ENCODE data around the gene PDXDC1. TPM values are rescaled to one million over a fixed set of nuclear protein-coding genes. Genes with fewer than 3 reads are reported as not detected.

The PDXDC1 gene
- total RNA-seq, 1 donor from 2014 or later, result 68.9 TPM

DNA sequence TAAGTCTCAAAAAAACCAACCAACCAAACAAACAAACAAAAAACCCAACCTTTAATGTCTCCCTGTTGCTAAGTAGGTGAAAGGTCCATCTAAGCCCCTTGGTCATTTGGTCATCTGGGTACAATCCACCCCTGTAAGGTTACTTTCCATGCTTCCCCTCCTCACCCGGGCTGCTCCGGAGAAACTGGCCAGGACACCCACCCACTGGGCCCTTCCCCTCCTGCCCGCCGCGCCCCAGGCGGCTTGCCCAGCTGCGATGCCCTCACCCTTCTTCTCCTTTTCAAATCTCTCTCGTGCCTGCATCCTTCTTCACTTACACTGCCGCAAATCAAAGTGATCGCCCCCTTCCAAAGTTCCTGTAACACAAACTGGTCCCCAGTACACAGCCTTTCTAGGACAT is 79.1 kb downstream of the PDXDC1 start:
- H3K36me3 Mint-ChIP-seq (ENCODE audit: low read depth), result peaks cover 2% of the 10 kb centered on the region
- H3K27me3 Mint-ChIP-seq, result no peaks in the 10 kb centered on the region
- DNase-seq (no peak), ATAC-seq (ENCODE audit: low read depth) (no peak)
- ChIA-PET CTCF (no interaction called here), POLR2A (no interaction called here)
- peaks cover 18% of the 10 kb centered on the region for H3K4me1 Mint-ChIP-seq
- H3K9me3 Mint-ChIP-seq, result no peaks in the 10 kb centered on the region
- TF ChIP-seq, protein P1, sequence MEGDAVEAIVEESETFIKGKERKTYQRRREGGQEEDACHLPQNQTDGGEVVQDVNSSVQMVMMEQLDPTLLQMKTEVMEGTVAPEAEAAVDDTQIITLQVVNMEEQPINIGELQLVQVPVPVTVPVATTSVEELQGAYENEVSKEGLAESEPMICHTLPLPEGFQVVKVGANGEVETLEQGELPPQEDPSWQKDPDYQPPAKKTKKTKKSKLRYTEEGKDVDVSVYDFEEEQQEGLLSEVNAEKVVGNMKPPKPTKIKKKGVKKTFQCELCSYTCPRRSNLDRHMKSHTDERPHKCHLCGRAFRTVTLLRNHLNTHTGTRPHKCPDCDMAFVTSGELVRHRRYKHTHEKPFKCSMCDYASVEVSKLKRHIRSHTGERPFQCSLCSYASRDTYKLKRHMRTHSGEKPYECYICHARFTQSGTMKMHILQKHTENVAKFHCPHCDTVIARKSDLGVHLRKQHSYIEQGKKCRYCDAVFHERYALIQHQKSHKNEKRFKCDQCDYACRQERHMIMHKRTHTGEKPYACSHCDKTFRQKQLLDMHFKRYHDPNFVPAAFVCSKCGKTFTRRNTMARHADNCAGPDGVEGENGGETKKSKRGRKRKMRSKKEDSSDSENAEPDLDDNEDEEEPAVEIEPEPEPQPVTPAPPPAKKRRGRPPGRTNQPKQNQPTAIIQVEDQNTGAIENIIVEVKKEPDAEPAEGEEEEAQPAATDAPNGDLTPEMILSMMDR (IDR thresholded peaks at IDR 0.05), result no peak
- intact Hi-C loops (cut with micrococcal nuclease), result no loop called here
- peak overlapping the region; percentile 28 for H3K4me3 Mint-ChIP-seq
- peak overlapping the region; percentile 51 for H3K27ac Mint-ChIP-seq

DNA sequence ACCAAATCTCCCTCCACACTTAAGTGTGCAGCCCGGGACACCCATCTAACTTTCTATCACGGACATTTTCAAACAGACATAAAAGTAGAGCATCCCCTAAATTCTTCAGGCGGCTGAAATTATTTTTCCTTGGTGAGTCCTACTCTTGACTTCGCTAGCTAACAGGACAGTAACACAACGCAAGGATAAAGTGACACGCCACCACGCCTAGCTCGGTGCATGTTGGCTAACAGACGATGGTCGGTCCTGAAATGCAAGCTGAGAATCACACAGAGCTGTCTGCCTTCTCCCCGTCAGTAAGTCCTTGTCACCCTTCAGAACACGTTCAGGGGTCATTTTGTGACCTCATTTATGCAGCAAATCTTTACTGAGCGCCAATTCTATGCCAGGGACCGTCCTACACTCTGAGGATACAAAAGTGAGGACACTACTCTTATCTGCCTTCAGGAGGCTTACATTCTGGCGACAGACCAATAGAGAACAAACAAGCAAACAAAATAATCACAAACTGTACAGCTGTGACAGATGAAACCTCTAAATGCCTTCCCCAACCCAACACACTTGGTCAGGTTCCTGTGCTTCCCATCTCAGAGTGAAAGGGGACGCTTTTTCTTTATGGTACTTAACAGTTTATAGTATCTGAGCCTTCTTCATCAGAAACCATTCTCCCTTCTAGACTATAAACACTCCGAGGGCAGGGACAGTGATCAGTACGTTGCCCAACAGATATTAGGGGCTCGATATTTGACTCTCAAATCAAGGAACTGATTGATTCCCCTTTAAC is 79.7 kb downstream of the PDXDC1 start:
- peak overlapping the region; percentile 86 for H3K27ac Mint-ChIP-seq
- peaks cover 18% of the 10 kb centered on the region for H3K4me1 Mint-ChIP-seq
- H3K9me3 Mint-ChIP-seq, result no peaks in the 10 kb centered on the region
- intact Hi-C loops (cut with micrococcal nuclease), result no loop called here
- peak overlapping the region; percentile 87 for H3K4me3 Mint-ChIP-seq
- ChIA-PET CTCF (no interaction called here), POLR2A (no interaction called here)
- H3K36me3 Mint-ChIP-seq (ENCODE audit: low read depth), result peaks cover 9% of the 10 kb centered on the region
- ATAC-seq (ENCODE audit: low read depth) (no peak), DNase-seq (no peak)
- TF ChIP-seq, protein P1 (IDR thresholded peaks at IDR 0.05), result no peak
- no peaks in the 10 kb centered on the region for H3K27me3 Mint-ChIP-seq

DNA sequence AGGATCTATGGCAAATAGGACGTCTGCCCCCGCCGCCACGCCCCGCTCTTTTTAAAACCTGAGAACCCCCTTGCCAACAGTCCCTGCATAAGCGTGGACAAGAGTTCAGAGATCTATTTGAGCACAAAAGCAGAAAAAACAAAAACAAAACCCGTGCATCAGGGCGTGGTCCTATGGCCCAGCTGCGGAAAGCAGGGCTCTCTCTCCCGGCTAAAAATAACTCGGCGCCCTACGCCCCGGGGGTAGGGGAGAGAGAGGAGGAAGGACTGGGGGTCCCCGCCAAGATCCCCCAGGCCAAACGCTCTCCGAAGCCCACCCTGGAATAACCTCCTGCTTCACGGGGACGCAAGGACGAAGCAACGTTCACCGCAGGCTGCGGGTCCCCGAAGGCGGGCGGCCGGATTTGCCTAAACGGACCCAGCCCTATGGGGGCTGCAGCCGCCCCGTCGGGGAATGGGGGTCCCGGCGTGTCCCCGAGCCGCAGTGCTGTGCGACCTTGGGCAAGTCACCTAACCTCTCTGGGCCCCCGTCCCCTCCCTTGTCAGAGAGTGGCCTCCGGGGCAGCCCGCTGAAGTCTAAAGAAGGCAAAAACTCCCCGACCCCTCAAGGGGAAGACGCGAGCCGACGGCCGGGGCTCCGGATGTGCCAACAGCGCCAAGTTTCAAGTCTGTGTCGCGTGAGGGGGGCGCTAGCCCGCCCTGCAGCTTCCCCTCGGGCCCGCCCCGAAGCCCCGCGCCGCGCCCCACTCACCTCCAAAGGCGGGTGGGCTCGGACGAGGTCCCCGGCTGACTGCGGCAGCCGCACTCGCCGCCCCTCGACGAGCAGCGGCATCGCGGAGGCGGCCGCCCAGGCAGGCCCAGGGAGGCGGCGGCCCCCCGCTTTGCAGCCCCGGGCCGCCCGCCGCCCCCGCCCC is 80.6 kb downstream of the PDXDC1 start:
- CTCF ChIA-PET, result no interaction called here
- ATAC-seq (ENCODE audit: low read depth) (peak; percentile 73), DNase-seq (no peak)
- no peaks in the 10 kb centered on the region for H3K27me3 Mint-ChIP-seq
- no peaks in the 10 kb centered on the region for H3K9me3 Mint-ChIP-seq
- TF ChIP-seq, protein P1 (IDR thresholded peaks at IDR 0.05), result no peak
- H3K4me1 Mint-ChIP-seq, result peaks cover 18% of the 10 kb centered on the region
- H3K4me3 Mint-ChIP-seq, result peak overlapping the region; percentile 87
- intact Hi-C loops (cut with micrococcal nuclease), result loop anchor here (1.0 to 2.0 kb wide), 2 partner anchors 39 to 80 kb away; partner anchors contain the start of genes PDXDC1 and RRN3
- peak overlapping the region; percentile 86 for H3K27ac Mint-ChIP-seq
- H3K36me3 Mint-ChIP-seq (ENCODE audit: low read depth), result peaks cover 16% of the 10 kb centered on the region
- POLR2A ChIA-PET, result interaction anchor here (0.6 to 2.1 kb wide), 3 partner anchors 80 to 588 kb away, joined by 5 to 6 read pairs (median 6); partner anchors contain the start of genes MARF1 and PDXDC1

DNA sequence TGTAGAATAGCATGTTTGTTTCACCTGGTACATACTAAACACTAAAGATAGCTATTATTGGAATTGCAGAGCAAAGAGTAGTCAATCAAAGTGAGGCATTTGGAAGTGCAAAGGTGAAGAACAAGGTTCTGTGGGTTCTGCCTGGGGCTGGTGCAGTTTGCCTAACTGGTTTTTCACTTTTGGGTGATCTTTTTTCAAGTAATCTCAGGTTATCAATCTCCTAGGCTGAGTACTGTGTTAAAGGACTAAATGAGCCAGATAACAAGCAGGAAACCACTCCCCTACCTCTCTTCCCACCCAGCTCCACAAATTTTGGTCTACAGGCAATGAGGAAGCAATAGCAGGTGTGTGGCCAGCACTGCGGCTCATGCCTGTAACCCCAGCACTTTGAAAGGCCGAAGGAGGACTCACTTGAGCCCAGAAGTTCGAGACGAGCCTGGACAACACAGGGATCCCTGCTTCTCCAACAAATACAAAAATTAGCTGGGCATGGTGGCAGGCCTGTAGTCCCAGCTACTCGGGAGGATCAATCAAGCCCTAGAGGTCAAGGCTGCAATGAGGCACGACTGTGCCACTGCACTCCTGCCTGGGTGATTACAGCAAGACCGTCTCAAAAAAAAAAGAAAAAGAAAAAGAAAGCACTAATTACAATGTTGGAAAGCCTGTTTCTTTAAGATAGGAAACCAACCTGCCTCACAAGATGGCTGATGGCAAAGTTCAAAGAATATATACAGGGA is 83.0 kb downstream of the PDXDC1 start:
- ATAC-seq (ENCODE audit: low read depth) (no peak), DNase-seq (no peak)
- TF ChIP-seq, protein P1 (IDR thresholded peaks at IDR 0.05), result no peak
- H3K4me1 Mint-ChIP-seq, result peaks cover 16% of the 10 kb centered on the region
- CTCF ChIA-PET, result no interaction called here
- H3K27me3 Mint-ChIP-seq, result no peaks in the 10 kb centered on the region
- no peak overlapping the region for H3K27ac Mint-ChIP-seq
- H3K9me3 Mint-ChIP-seq, result no peaks in the 10 kb centered on the region
- POLR2A ChIA-PET, result interaction anchor here (2.1 kb wide), 1 partner anchor 83 kb away, joined by 5 read pairs; the partner anchor contains the start of gene PDXDC1
- peaks cover 39% of the 10 kb centered on the region for H3K36me3 Mint-ChIP-seq (ENCODE audit: low read depth)
- no peak overlapping the region for H3K4me3 Mint-ChIP-seq
- intact Hi-C loops (cut with micrococcal nuclease), result loop anchor here (2.0 kb wide), 1 partner anchor 37 kb away; the partner anchor contains the start of gene RRN3

All from activated B cell treated with CpG ODN at 0.5 μM for 24 hours (primary cell).